Chondrocyte (in vitro differentiated cells): ENCODE data around the gene EGLN1. TPM values are rescaled to one million over a fixed set of nuclear protein-coding genes. Genes with fewer than 3 reads are reported as not detected.

Source experiments
- DNase-seq: peaks from one replicate; pipeline ENCODE4 v3.0.0; 2021; ENCODE audit warnings: mixed read lengths, low spot score
- H3K27ac Mint-ChIP-seq: one replicate; pipeline ENCODE4 v1.8.0; 2021; ENCODE audit warnings: mild to moderate bottlenecking, moderate library complexity, mixed read lengths; ENCODE audit not compliant: unreplicated experiment
- H3K27me3 Mint-ChIP-seq: 2 replicates; pipeline ENCODE4 v1.8.0; 2021; ENCODE audit warnings: low read depth, mixed read lengths
- H3K36me3 Mint-ChIP-seq: 2 replicates; pipeline ENCODE4 v1.8.0; 2021; ENCODE audit warnings: low read depth, mixed read lengths
- H3K4me1 Mint-ChIP-seq: 2 replicates; pipeline ENCODE4 v1.8.0; 2021; ENCODE audit warnings: low read depth, mild to moderate bottlenecking, mixed read lengths
- H3K4me3 Mint-ChIP-seq: one replicate; pipeline ENCODE4 v1.8.0; 2021; ENCODE audit warnings: mild to moderate bottlenecking, moderate library complexity, mixed read lengths; ENCODE audit not compliant: unreplicated experiment
- H3K9me3 Mint-ChIP-seq: 2 replicates; pipeline ENCODE4 v1.8.0; 2021; ENCODE audit warnings: low read depth, mixed read lengths
- total RNA-seq: library from RNA; stranded (reverse); gene quantifications from 3 replicates; pipeline ENCODE4 v1.2.1, GENCODE V29; 2021
- TF ChIP-seq, protein P1 (sequence below): fragments of 200-600 bp; sonication (generic); IDR thresholded peaks from 2 replicates; pipeline ENCODE4 v1.5.0; 2021; ENCODE audit warnings: antibody characterized with exemption, mild to moderate bottlenecking, moderate library complexity

EGLN1 gene
- total RNA-seq, 1 donor from 2014 or later = 36.6 TPM

DNA sequence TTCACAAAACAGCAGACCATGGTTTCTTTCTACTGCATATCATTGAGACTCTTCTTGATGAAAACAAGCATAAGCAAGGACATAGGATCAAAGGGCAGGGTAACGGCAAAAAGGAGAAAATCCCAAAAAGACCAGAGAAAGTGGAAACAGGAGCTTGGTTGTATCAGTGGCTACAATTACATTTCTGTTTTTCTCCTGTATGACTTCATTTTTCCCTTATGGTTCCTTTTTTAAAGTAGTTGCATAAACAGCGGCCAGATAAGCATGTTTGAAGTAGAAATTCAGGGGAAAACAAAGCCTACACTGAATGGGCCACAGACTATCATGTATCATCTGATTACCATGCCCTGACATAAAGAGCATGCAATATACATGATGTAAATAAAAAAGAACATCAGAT is 4.6 kb downstream of the EGLN1 start:
- no peaks in the 10 kb centered on the region for H3K27me3 Mint-ChIP-seq
- H3K36me3 Mint-ChIP-seq = peaks cover 6% of the 10 kb centered on the region
- peaks cover 63% of the 10 kb centered on the region for H3K4me1 Mint-ChIP-seq
- TF ChIP-seq, protein P1, sequence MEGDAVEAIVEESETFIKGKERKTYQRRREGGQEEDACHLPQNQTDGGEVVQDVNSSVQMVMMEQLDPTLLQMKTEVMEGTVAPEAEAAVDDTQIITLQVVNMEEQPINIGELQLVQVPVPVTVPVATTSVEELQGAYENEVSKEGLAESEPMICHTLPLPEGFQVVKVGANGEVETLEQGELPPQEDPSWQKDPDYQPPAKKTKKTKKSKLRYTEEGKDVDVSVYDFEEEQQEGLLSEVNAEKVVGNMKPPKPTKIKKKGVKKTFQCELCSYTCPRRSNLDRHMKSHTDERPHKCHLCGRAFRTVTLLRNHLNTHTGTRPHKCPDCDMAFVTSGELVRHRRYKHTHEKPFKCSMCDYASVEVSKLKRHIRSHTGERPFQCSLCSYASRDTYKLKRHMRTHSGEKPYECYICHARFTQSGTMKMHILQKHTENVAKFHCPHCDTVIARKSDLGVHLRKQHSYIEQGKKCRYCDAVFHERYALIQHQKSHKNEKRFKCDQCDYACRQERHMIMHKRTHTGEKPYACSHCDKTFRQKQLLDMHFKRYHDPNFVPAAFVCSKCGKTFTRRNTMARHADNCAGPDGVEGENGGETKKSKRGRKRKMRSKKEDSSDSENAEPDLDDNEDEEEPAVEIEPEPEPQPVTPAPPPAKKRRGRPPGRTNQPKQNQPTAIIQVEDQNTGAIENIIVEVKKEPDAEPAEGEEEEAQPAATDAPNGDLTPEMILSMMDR = no peak
- no peaks in the 10 kb centered on the region for H3K9me3 Mint-ChIP-seq
- H3K4me3 Mint-ChIP-seq = peak overlapping the region; percentile 57
- H3K27ac Mint-ChIP-seq = peak overlapping the region; percentile 24
- no peak for DNase-seq

DNA sequence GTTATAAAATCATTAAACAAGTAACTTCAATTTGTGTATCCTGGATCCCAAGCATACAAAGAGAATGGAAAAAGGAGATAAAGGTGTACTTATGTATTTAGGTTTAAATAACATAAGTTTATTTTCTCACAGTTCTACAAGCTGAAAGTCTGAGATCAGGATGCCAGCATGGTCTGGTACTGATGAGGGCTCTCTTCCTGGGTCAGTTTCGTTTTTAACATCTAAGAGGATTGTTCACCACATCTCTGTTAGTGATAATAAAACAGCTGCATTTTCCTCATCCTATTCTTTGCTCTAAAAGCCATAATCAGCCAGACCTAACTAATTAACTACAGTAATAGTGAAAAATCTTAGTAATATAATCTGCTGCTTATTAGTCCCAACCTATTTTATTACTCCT is 5.2 kb downstream of the EGLN1 start:
- TF ChIP-seq, protein P1 = no peak
- H3K36me3 Mint-ChIP-seq = peaks cover 6% of the 10 kb centered on the region
- no peaks in the 10 kb centered on the region for H3K9me3 Mint-ChIP-seq
- H3K27ac Mint-ChIP-seq = peak overlapping the region; percentile 24
- peaks cover 62% of the 10 kb centered on the region for H3K4me1 Mint-ChIP-seq
- DNase-seq = no peak
- H3K27me3 Mint-ChIP-seq = no peaks in the 10 kb centered on the region
- H3K4me3 Mint-ChIP-seq = peak overlapping the region; percentile 57

DNA sequence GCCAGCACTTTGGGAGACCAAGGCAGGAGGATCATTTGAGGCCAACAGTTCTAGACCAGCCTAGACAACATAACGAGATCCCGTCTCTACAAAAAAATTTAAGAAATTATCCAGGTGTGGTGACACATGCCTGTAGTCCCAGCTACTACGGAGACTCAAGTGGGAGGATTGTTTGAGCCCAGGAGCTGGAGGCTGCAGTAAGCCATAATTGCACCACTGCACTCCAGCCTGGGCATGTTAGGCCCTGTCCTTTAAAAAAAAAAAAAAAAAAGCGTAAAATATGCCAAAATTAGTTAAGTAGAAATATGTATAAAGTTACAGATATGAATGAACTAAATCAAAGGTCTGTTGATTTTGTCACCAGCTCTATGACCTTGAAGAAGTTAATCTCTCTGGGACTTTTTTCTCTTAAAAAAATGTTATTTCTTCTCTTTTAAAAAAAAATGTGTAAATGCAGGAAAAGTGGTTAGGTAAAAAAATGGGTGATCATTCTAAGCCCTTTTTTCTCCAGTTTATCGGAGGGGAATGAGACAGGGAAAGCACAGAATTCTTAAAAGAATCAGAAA is 7.0 kb downstream of the EGLN1 start:
- Mint-ChIP-seq H3K9me3 (no peaks in the 10 kb centered on the region), H3K4me1 (peaks cover 61% of the 10 kb centered on the region), H3K4me3 (no peak overlapping the region), H3K27me3 (no peaks in the 10 kb centered on the region), H3K27ac (peak overlapping the region; percentile 85), H3K36me3 (peaks cover 6% of the 10 kb centered on the region)
- TF ChIP-seq, protein P1 = no peak
- DNase-seq = no peak

DNA sequence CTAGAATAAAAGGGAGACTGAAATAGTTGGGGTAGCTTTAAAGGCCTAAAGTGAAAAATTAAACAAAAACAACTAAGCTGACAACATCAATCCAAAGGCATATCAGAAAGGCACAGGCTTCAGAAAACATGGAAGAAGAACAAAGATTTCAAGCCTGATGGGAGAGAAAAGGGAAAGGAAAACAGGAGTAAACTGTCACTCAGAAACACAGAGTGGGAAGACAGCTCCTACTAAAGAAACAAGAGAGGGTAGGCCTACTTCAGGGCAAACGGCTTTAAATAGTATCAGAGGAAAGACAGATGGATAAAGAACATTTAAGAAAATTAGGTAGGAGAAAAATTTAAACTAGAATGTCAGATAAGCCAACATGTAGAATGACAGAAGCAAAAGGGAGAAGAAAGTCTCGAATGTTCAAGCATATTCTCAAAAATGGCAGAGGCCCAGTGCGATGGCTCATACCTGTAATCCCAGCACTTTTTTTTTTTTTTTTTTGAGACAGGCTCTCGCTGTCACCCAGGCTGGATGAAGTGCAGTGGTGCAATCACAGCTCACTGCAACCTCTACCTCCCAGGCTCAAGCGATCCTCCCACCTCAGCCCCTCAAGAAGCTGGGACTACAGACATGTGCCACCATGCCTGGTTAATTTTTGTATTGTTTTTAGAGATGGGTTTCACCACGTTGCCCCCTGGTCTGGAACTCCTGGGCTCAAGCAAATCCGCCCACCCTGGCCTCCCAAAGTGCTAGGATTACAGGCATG is 7.6 kb downstream of the EGLN1 start:
- H3K36me3 Mint-ChIP-seq = peaks cover 6% of the 10 kb centered on the region
- H3K4me1 Mint-ChIP-seq = peaks cover 54% of the 10 kb centered on the region
- no peaks in the 10 kb centered on the region for H3K9me3 Mint-ChIP-seq
- H3K4me3 Mint-ChIP-seq = no peak overlapping the region
- DNase-seq = no peak
- H3K27me3 Mint-ChIP-seq = no peaks in the 10 kb centered on the region
- TF ChIP-seq, protein P1 = no peak
- peak overlapping the region; percentile 85 for H3K27ac Mint-ChIP-seq

DNA sequence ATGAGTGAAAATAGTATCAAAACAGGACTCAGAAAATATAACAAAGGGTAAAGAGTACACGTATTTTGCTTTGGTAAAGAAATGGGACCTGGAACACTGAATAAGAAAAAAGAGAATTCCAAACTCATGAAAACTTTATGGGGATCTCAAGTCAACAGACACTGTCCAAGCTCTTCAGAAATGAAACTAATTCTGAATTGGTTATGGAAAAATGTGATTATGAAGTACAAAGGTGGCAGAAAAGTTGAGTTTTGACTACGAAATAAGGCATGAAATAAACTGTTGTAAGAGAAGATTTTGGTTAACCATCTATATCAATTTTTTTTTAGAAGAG is 8.4 kb downstream of the EGLN1 start:
- TF ChIP-seq, protein P1 = no peak
- Mint-ChIP-seq H3K27ac (peak overlapping the region; percentile 85), H3K27me3 (no peaks in the 10 kb centered on the region), H3K4me1 (peaks cover 47% of the 10 kb centered on the region), H3K4me3 (no peak overlapping the region), H3K9me3 (no peaks in the 10 kb centered on the region), H3K36me3 (peaks cover 6% of the 10 kb centered on the region)
- DNase-seq = no peak
